Epithelial cell of esophagus (primary cell): ENCODE measurements around the gene ETV4.

ENCODE experiments used
- DNase-seq: peaks from one replicate; pipeline ENCODE4 v3.0.0; 2010; ENCODE audit warnings: low read depth
- H3K4me3 ChIP-seq: 2 replicates; pipeline ENCODE4 v1.5.1; 2011; ENCODE audit warnings: mild to moderate bottlenecking, low read length, control low read depth
- TF ChIP-seq, protein P1 (sequence below): IDR thresholded peaks from 2 replicates; pipeline ENCODE4 v1.5.1; 2011; ENCODE audit warnings: low read depth, mild to moderate bottlenecking, low read length, control low read depth, inconsistent platforms; ENCODE audit not compliant: insufficient read depth; ENCODE audit errors: missing control alignments

The ETV4 gene

GRCh38 chr17:43482103-43483012 is 63.8 kb downstream of the ETV4 start:
- TF ChIP-seq, protein P1, sequence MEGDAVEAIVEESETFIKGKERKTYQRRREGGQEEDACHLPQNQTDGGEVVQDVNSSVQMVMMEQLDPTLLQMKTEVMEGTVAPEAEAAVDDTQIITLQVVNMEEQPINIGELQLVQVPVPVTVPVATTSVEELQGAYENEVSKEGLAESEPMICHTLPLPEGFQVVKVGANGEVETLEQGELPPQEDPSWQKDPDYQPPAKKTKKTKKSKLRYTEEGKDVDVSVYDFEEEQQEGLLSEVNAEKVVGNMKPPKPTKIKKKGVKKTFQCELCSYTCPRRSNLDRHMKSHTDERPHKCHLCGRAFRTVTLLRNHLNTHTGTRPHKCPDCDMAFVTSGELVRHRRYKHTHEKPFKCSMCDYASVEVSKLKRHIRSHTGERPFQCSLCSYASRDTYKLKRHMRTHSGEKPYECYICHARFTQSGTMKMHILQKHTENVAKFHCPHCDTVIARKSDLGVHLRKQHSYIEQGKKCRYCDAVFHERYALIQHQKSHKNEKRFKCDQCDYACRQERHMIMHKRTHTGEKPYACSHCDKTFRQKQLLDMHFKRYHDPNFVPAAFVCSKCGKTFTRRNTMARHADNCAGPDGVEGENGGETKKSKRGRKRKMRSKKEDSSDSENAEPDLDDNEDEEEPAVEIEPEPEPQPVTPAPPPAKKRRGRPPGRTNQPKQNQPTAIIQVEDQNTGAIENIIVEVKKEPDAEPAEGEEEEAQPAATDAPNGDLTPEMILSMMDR, result no peak
- no peak for DNase-seq
- H3K4me3 ChIP-seq, result no peak overlapping the region

GRCh38 chr17:43479948-43480347 is 66.2 kb downstream of the ETV4 start:
- TF ChIP-seq, protein P1, result no peak
- no peak for DNase-seq

More at GRCh38 chr17:43479948-43480347, 66.2 kb downstream of the ETV4 start:
- H3K4me3 ChIP-seq, result no peak overlapping the region
